Keratinocyte (primary cell): ENCODE data around the gene NUP205. TPM values are rescaled to one million over a fixed set of nuclear protein-coding genes. Genes with fewer than 3 reads are reported as not detected.

Source experiments
- DNase-seq: peaks from one replicate; pipeline ENCODE4 v3.0.0-alpha.2; 2011; ENCODE audit warnings: low read depth, missing footprints, low spot score
- FAIRE-seq: peaks from 2 replicates; lab custom pipeline; 2011; peaks lifted over from hg19 to GRCh38; lab: Jason Lieb, UNC
- H2AFZ ChIP-seq: 2 replicates; pipeline ENCODE4 v1.6.0; 2012; ENCODE audit warnings: low read length, control low read depth, inconsistent platforms; ENCODE audit not compliant: control insufficient read depth
- H3K27ac ChIP-seq: 2 replicates; pipeline ENCODE4 v1.5.1; 2011; ENCODE audit warnings: low read length; ENCODE audit not compliant: control insufficient read depth, insufficient read depth
- H3K27me3 ChIP-seq: 3 replicates; pipeline ENCODE4 v1.6.0; 2011; ENCODE audit warnings: low read length; ENCODE audit not compliant: control insufficient read depth, insufficient read depth; ENCODE audit errors: extremely low read depth
- H3K36me3 ChIP-seq, 2 experiments: 2 replicates in 1 of 2; 3 replicates in 1 of 2; pipeline ENCODE4 v1.5.1; 2011; ENCODE audit warnings: low read length in 2 of 2, mild to moderate bottlenecking in 1 of 2; ENCODE audit not compliant: control insufficient read depth in 2 of 2, insufficient read depth in 2 of 2; ENCODE audit errors: extremely low read depth in 1 of 2
- H3K4me1 ChIP-seq: 3 replicates; pipeline ENCODE4 v1.5.1; 2011; ENCODE audit warnings: low read length; ENCODE audit not compliant: control insufficient read depth, insufficient read depth; ENCODE audit errors: extremely low read depth
- H3K4me2 ChIP-seq: 3 replicates; pipeline ENCODE4 v1.6.0; 2011; ENCODE audit warnings: low read depth, low read length; ENCODE audit not compliant: control insufficient read depth, insufficient read depth; ENCODE audit errors: extremely low read depth
- H3K4me3 ChIP-seq, 3 experiments: fragments of 200-600 bp in 1 of 3; sonication (generic) in 1 of 3; 2 replicates in 2 of 3; 3 replicates in 1 of 3; pipeline ENCODE4 v1.5.1; 2011 to 2016; ENCODE audit warnings: low read length in 3 of 3, mild to moderate bottlenecking in 3 of 3, control low read depth in 2 of 3, inconsistent platforms in 1 of 3, low read depth in 1 of 3, mixed read lengths in 1 of 3, mixed run types in 1 of 3, moderate library complexity in 1 of 3; ENCODE audit not compliant: control insufficient read depth in 2 of 3, insufficient read depth in 2 of 3; ENCODE audit errors: extremely low read depth in 1 of 3
- H3K79me2 ChIP-seq: 2 replicates; pipeline ENCODE4 v1.6.0; 2012; ENCODE audit warnings: low read length; ENCODE audit not compliant: control insufficient read depth, insufficient read depth
- H3K9ac ChIP-seq: 3 replicates; pipeline ENCODE4 v1.6.0; 2011; ENCODE audit warnings: low read length; ENCODE audit not compliant: control insufficient read depth, insufficient read depth; ENCODE audit errors: extremely low read depth
- H3K9me1 ChIP-seq: 3 replicates; pipeline ENCODE4 v1.6.0; 2011; ENCODE audit warnings: low read length; ENCODE audit not compliant: control insufficient read depth, insufficient read depth; ENCODE audit errors: extremely low read depth
- H3K9me3 ChIP-seq: 2 replicates; pipeline ENCODE4 v1.5.1; 2012; ENCODE audit warnings: low read depth, low read length; ENCODE audit not compliant: control insufficient read depth
- H4K20me1 ChIP-seq: 3 replicates; pipeline ENCODE4 v1.6.0; 2011; ENCODE audit warnings: low read length; ENCODE audit not compliant: control insufficient read depth, insufficient read depth; ENCODE audit errors: extremely low read depth
- CTCF ChIP-seq, 3 experiments: IDR thresholded peaks in 1 of 3; conservative IDR thresholded peaks in 1 of 3; optimal IDR thresholded peaks in 1 of 3; 2 replicates in 2 of 3; 3 replicates in 1 of 3; pipeline versions ENCODE3 to v1.5.1; 2011; ENCODE audit warnings: low read length in 3 of 3, mild to moderate bottlenecking in 3 of 3, moderate library complexity in 2 of 3, control low read depth in 1 of 3, inconsistent platforms in 1 of 3; ENCODE audit not compliant: insufficient read depth in 2 of 3; ENCODE audit errors: extremely low read depth in 1 of 3
- EZH2 ChIP-seq: IDR thresholded peaks from one replicate; pipeline ENCODE4 v1.6.1; 2012; ENCODE audit warnings: inconsistent platforms, mild to moderate bottlenecking, low read length, moderate library complexity
- dilution Hi-C: fragments of 300-500 bp; cut with MboI; formaldehyde crosslinking; loops from one replicate; pipeline ENCODE4 v1.7.0; 2020; ENCODE audit warnings: low sequenced_read_pairs; ENCODE audit not compliant: extremely low pct_ligation_motif_present
- polyA plus RNA-seq, 5 experiments: library from polyadenylated mRNA; depleted of rRNA in 3 of 5; stranded (reverse) in 3 of 5; stranded (forward) in 1 of 5; unstranded in 1 of 5; fragments of >200 nt; gene quantifications; 1 replicate in 1 of 5; 2 replicates in 3 of 5; 3 replicates in 1 of 5; pipeline versions ENCODE4 v1.2.1 to v1.2.3, GENCODE V29; 2011 to 2012; ENCODE audit warnings: missing spikeins in 2 of 5, low read depth in 1 of 5, low replicate concordance in 1 of 5

Gene NUP205
- polyA plus RNA-seq, 1 donor (not counting 4 experiments of a cell fraction or from before 2014, with no cell fraction given), result 74.6 TPM

DNA sequence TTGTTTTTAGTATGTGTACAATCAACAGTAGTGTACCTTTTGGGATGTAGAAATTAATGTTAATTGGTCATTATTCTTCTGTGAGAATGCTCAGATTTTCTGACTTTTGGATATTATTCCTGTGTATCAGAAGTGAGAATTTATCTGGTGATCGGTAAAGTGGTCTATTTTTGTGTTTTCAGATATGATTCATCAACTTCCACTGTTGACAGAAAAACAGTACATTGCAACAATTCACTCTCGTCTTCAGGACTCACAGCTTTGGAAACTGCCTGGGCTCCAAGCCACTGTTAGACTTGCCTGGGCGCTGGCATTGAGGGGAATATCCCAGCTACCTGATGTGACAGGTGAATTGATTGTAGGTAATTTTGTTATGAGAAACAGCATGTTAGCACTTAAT lies 20.9 kb downstream of the NUP205 start:
- Histone ChIP-seq H4K20me1 (no peaks in the 10 kb centered on the region), H2AFZ (no peak overlapping the region), H3K36me3 (peaks cover 13 to 34% of the 10 kb centered on the region in 2 experiments), H3K4me3 (no peak overlapping the region), H3K9ac (no peak overlapping the region), H3K27ac (no peak overlapping the region), H3K9me1 (no peaks in the 10 kb centered on the region), H3K27me3 (no peaks in the 10 kb centered on the region), H3K79me2 (no peaks in the 10 kb centered on the region), H3K4me2 (no peak overlapping the region), H3K9me3 (no peaks in the 10 kb centered on the region), H3K4me1 (no peaks in the 10 kb centered on the region)
- dilution Hi-C loops, result no loop called here
- TF ChIP-seq CTCF (optimal IDR thresholded peaks at IDR 0.05 in 1 of 3, IDR thresholded peaks at IDR 0.05 in 1 of 3, conservative IDR thresholded peaks at IDR 0.05 in 1 of 3; ENCODE audit: extremely low read depth in 1 of 3, insufficient read depth in 2 of 3, low read length in 3 of 3), result no peak
- no peak for TF ChIP-seq EZH2
- no peak for DNase-seq
- FAIRE-seq, result no peak

GRCh38 chr7:135584362-135585353 lies 26.9 kb downstream of the NUP205 start:
- Histone ChIP-seq H2AFZ (no peak overlapping the region), H4K20me1 (no peaks in the 10 kb centered on the region), H3K9ac (no peak overlapping the region), H3K4me1 (peaks cover 4% of the 10 kb centered on the region), H3K4me3 (no peak overlapping the region), H3K9me1 (no peaks in the 10 kb centered on the region), H3K4me2 (no peak overlapping the region), H3K27ac (peak overlapping the region; percentile 67), H3K36me3 (peaks cover 9 to 18% of the 10 kb centered on the region in 2 experiments), H3K79me2 (no peaks in the 10 kb centered on the region), H3K9me3 (no peaks in the 10 kb centered on the region), H3K27me3 (no peaks in the 10 kb centered on the region)
- no peak for DNase-seq
- dilution Hi-C loops, result no loop called here
- TF ChIP-seq EZH2, result no peak
- no peak for TF ChIP-seq CTCF (optimal IDR thresholded peaks at IDR 0.05 in 1 of 3, IDR thresholded peaks at IDR 0.05 in 1 of 3, conservative IDR thresholded peaks at IDR 0.05 in 1 of 3; ENCODE audit: extremely low read depth in 1 of 3, insufficient read depth in 2 of 3, low read length in 3 of 3)
- FAIRE-seq, result no peak
